GM06990 (cell line): ENCODE data around the gene NPY4R.
"Not testable (repeated sequence)": the region's sequence is repeated elsewhere in the genome, so short reads cannot be mapped to it uniquely, and the experiment has no call there.

Experiments used
- DNase-seq: peaks from one replicate; pipeline ENCODE4 v3.0.0-alpha.2; 2011; ENCODE audit not compliant: insufficient read length; ENCODE audit errors: extremely low read depth
- H3K27me3 ChIP-seq: replicated peaks from 2 replicates; pipeline ENCODE4 v1.6.0; 2011; ENCODE audit warnings: low read length; ENCODE audit not compliant: control insufficient read depth, insufficient read depth
- H3K36me3 ChIP-seq: 2 replicates; pipeline ENCODE4 v1.5.1; 2011; ENCODE audit warnings: low read length; ENCODE audit not compliant: control insufficient read depth, insufficient read depth
- H3K4me3 ChIP-seq: replicated peaks from 2 replicates; pipeline ENCODE4 v1.5.1; 2011; ENCODE audit warnings: low read depth, mild to moderate bottlenecking, control low read depth, low read length
- TF ChIP-seq, protein P1 (sequence below): IDR thresholded peaks from 2 replicates; pipeline ENCODE4 v1.5.1; 2011; ENCODE audit warnings: low read length, control low read depth, mild to moderate bottlenecking, inconsistent platforms; ENCODE audit not compliant: insufficient read depth, poor library complexity, severe bottlenecking

NPY4R gene

DNA sequence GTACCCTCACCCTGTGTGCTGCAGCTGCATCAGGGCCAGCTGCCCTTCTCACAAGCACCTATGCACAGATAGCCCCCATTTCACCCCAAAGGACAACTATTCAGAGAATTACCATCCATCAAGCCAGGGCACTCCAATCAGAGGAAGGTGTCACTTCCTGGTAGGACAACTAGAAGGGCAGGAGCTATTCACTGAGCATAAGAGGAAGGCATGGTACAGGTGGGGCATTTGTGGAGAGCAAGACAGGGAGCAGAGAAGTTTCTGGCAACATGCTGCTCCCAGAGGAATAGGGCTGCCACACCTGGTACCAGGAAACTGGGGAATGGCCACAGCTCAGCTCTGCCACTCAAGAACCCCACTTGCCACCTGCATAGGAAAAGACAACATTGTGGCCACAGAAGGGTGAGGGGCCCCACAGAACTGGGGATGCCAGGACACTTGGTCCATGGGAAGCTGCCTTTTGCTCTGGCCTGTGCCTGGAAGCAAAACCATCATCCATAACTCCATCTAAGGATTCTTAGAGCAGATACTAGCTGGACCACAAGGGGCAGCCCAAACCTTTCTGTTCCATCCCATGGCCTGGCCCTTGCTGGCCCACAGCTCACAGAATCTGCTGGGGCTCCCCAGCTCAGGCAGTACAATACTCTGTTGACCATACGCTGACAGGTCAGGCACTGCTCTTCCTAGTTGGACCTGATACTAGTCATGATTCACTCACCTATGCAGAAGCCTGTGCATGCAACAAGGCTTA, 25.8 kb upstream of the NPY4R start:
- H3K4me3 ChIP-seq, H3K36me3 ChIP-seq, DNase-seq, H3K27me3 ChIP-seq: not testable (repeated sequence)

DNA sequence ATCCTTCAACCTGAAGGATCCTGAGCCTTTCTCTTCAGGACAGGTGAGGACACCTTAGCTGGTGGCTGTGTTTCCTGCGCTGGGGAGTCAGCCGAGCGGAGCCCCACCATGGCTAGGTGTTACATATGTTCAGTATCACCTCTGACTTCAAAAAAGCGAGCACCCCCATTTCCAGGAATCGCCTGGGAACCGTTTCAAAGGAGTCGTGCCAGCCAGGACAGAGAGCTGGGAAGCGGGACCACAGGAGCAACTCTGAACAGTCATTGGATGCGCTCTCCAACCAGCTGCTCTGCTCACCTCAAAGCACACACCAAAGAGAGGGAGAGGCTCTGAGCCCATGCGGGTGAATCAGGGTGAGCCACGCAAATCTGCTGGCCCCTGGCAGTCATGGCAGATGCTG, 24.5 kb upstream of the NPY4R start:
- H3K4me3 ChIP-seq, H3K36me3 ChIP-seq, H3K27me3 ChIP-seq, DNase-seq: not testable (repeated sequence)

DNA sequence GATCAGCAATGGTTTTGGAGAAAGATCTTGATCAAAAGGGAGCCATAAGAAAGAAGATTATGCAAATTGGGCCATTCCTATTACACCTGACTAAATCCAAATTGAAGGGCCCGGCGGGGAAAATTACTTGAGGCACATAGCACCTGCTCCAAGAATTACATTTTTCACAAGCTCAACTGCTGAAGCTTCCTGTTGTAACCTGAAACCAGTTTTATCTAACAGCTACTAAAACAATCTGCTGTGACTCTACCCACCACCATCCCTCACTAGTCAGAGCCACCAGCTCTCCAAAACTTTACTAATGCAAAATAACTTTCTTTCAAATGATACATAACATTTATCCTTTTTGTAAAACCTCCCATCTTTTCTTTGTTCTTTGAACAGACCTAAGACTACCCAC, 20.7 kb upstream of the NPY4R start:
- not testable (repeated sequence) for H3K4me3 ChIP-seq, H3K27me3 ChIP-seq, DNase-seq, H3K36me3 ChIP-seq

DNA sequence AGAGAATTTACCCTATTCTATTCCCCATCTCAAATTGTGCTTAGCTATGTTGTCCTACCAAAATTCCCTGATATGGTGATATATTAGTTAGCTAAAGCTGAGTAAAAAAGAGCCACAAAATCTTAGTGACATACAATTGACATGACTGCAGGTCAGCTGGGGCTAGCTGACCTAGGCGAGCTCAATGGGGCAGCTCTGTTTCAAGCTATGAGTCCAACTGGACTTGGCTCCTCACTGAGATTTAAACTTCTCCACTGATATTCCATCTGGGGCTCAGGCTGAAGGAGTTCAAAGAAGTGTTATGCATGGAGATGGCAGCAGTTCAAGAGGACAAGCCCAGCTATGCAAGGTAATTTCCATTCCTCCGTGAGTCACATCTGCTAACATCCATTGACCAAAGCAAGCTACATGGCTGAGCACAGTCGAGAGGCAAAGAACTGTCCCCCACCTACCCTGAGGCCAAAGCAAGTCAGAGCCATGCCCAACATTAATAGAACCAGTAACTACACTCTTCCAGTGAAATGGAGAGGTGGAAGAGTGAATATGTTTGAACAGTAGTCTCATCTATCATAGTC, 9.1 kb upstream of the NPY4R start:
- H3K4me3 ChIP-seq, H3K27me3 ChIP-seq, DNase-seq, H3K36me3 ChIP-seq: not testable (repeated sequence)

DNA sequence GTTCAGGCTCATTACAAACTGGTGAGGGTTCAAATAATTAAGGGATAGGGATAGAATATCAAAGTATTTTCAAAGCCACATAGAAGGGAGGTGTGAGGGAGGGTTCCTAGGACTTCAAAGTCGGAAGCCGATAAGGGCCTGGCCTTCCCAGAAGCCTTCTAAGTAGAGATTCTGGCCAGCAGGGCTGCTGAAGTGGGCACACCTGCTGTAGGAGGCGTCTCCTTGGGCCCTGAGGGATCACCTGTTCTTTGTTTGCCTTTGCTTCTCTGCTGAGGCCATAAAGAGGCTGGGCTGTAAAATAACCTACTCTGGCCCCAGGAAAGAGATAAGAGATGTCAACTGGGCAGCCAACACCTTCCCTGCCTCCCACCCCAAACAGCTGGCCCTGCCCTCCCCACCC, 8.0 kb upstream of the NPY4R start:
- not testable (repeated sequence) for DNase-seq, H3K36me3 ChIP-seq, H3K27me3 ChIP-seq, H3K4me3 ChIP-seq

DNA sequence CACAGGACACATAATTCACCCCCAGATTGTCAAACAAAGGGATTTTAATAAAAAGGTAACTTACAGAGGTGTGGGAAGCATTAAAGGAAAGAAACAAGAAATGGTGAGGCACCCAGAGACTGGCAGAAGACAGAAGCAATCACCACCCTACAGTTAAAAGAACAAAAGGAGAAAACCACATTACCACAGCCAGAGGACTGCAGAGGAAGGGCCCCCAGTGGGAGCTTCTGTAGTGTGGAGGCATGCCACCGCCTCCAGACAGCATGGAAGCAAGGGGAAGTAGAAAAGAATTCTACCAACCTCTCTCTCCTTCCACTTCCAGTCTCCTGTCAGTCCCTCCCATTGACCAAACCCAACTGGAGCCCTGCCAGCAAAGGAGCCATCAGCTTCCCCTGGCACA, 4.4 kb upstream of the NPY4R start:
- H3K4me3 ChIP-seq, H3K36me3 ChIP-seq, DNase-seq, H3K27me3 ChIP-seq: not testable (repeated sequence)

DNA sequence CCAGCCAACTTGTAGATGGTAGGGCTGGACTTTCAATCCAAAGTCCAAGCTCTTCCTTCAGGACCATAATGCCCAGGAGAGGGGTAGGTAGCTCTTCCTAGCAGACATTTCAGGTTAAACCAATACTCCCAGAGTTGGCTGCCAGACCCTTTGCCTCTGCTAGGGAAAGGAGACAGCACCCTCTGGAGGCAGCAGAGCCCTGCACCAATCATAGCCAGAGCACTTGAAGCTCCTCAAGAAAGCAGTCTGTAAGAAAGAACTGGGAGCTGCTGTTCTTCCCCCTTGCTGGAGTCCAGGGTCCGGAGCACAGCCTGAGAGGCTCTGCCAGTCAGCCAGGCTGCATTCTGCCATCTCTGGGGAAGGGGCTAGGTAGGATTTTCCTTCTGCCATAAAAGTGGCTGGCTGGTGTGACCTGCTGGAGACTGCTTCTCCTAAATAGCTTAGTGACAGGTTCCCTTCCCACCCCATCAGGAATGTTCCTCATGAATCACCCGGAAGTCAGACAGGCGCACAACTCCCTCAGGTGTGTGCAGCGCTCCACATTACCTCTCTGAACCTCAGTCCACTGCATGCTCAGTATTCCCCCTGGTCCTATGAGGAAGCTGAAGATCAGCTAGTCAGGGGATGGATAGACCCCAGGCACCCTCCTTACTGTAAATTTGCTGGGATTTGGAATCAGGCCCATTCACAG, 2.5 kb upstream of the NPY4R start:
- not testable (repeated sequence) for DNase-seq, H3K4me3 ChIP-seq, H3K27me3 ChIP-seq, H3K36me3 ChIP-seq
- TF ChIP-seq, protein P1, sequence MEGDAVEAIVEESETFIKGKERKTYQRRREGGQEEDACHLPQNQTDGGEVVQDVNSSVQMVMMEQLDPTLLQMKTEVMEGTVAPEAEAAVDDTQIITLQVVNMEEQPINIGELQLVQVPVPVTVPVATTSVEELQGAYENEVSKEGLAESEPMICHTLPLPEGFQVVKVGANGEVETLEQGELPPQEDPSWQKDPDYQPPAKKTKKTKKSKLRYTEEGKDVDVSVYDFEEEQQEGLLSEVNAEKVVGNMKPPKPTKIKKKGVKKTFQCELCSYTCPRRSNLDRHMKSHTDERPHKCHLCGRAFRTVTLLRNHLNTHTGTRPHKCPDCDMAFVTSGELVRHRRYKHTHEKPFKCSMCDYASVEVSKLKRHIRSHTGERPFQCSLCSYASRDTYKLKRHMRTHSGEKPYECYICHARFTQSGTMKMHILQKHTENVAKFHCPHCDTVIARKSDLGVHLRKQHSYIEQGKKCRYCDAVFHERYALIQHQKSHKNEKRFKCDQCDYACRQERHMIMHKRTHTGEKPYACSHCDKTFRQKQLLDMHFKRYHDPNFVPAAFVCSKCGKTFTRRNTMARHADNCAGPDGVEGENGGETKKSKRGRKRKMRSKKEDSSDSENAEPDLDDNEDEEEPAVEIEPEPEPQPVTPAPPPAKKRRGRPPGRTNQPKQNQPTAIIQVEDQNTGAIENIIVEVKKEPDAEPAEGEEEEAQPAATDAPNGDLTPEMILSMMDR: peak; percentile 13

DNA sequence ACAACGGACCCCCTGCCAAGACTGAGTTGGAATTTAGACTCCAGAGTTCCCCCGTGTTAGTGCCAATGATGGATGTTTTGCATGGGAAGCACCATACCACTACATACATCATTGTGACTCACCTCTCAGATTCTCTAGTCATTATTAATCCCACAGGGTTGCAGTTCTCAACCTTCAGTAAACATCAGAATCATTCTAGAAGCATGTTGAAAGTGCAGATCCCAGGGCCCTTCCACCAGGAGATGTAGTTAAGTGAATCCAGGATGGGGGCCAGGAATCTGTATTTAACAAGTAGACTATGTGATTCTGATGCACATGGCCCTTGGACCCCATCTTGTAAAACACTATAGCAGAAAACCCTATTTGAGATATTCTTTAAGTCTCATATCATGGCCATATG, 2.1 kb downstream of the NPY4R start:
- DNase-seq, H3K4me3 ChIP-seq, H3K36me3 ChIP-seq, H3K27me3 ChIP-seq: not testable (repeated sequence)

DNA sequence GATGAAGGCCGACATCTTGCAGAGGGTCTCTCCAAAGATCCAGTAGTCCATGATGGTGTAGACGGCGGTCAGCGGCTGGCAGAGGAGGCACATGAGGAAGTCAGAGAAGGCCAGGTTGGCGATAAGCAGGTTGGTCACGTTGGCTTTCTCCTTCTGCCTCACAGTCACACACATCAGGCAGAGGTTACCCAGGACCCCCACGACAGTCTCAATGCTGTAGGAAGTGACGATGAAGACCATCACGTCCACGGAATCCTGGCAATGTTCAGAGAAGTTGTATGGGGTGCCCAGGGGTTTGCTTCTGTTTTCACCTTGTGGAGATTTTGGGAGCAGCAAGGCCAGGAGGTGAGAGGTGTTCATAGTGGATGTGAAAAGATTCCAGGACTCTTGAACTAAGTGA, 3.5 kb downstream of the NPY4R start:
- H3K4me3 ChIP-seq, H3K36me3 ChIP-seq, H3K27me3 ChIP-seq, DNase-seq: not testable (repeated sequence)

DNA sequence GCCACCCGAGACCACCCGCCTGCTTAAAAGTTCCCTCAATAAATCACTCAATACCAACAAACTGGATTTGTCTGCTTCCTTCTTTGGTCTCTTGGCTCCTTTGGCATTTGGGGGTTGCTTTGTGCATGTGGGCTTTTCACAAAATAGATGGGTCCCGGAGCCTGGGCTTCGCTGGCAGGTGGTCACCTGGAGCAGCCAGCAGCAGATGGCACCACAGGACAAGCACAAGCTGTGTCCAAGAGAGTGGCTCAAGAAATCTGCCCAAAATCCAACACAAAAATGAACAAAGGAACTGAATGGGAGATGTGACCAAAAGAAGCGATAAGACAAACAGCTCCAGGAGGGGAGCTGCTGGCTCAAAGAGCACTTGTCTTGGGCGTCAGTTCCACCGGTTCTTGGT, 6.2 kb downstream of the NPY4R start:
- not testable (repeated sequence) for H3K36me3 ChIP-seq, H3K27me3 ChIP-seq, H3K4me3 ChIP-seq, DNase-seq

DNA sequence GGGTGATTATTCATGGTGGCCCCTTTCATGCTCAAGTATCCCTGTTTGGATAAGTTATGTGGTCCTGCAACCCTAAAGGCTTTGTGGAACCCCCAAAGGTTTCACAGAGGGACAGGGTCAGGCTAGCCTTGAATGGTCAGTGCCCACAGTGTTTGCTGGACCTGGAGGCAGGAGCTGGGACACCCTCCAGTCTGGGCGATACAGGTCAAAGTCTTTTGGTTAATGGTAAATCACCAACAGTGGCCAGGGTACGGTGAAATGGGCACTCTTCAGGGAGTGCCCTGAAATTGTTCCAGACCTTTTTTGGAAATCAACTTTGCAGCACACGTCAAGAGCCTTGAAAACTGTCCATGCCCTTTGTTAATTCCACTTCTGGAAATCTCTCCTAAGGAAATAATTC, 8.7 kb downstream of the NPY4R start:
- DNase-seq, H3K27me3 ChIP-seq, H3K4me3 ChIP-seq, H3K36me3 ChIP-seq: not testable (repeated sequence)

DNA sequence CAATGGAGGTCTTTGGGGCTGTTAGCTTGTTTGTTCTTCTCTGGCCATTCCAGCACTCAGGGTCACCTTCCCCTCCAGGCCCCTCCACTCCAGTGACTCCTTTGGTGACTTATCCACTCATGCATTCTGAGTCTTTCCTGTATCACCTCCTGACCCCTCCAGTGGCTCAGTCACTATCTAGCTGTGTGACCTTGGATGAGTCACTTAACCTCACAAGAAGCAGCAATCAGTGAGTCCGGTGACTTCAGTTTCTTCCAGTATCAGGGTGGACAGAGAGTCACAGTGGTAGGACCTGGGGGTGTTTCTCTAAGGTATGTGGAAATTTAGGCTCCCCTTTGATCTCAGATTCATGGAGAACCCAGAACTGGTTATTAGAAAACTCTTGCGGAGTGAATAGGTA, 9.8 kb downstream of the NPY4R start:
- not testable (repeated sequence) for H3K27me3 ChIP-seq, H3K4me3 ChIP-seq, H3K36me3 ChIP-seq, DNase-seq

DNA sequence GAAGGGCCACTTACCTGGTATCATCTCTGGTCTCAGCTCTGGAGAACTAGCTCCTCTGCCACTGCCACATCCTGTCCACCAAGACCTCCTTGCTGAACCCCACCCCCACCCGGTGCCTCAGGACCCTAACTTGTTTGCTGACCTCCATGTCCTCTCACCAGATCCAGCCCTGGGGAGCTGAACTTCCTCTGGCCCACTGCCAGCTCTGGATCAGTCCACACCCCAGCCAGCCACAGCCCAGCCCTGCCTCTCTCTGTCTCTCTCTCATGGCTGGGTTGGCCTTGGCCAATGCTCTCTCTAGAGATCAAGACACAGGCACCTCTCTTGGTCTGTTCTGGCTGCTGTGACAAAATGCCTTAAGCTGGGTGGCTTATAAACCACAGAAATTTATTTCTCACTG, 14.4 kb downstream of the NPY4R start:
- not testable (repeated sequence) for H3K36me3 ChIP-seq, H3K27me3 ChIP-seq, H3K4me3 ChIP-seq, DNase-seq
